K562 (cell line): Measurements from ENCODE around the gene ALKBH2. TPM values are rescaled to one million over a fixed set of nuclear protein-coding genes. Genes with fewer than 3 reads are reported as not detected.

Experiments
- GABPA ChIP-seq: fragments of 200-800 bp; sonication (Bioruptor generic); conservative IDR thresholded peaks from 2 replicates; pipeline ENCODE4 v1.6.1; 2016; ENCODE audit warnings: low read depth, missing genetic modification characterization, missing compliant biosample characterization
- GABPB1 ChIP-seq: sonication (generic); formaldehyde crosslinking; IDR thresholded peaks from 2 replicates; pipeline ENCODE4 v1.8.0; 2022; ENCODE audit warnings: mild to moderate bottlenecking, missing genetic modification reagents
- JUNB ChIP-seq: fragments of 450-650 bp; formaldehyde crosslinking; conservative IDR thresholded peaks from 2 replicates; pipeline ENCODE4 v1.4.0; 2020; ENCODE audit warnings: mild to moderate bottlenecking
- L3MBTL2 ChIP-seq: fragments of 450-650 bp; IDR thresholded peaks from 2 replicates; pipeline ENCODE4 v1.6.1; 2016; ENCODE audit warnings: mild to moderate bottlenecking, moderate library complexity
- NFRKB ChIP-seq: fragments of 450-650 bp; IDR thresholded peaks from 2 replicates; pipeline ENCODE4 v1.6.1; 2016; ENCODE audit warnings: low read depth
- PHF8 ChIP-seq: fragments of 200-600 bp; sonication (generic); IDR thresholded peaks from 2 replicates; pipeline ENCODE4 v1.6.1; 2012; ENCODE audit warnings: mixed run types, mild to moderate bottlenecking, inconsistent platforms, low read length, moderate library complexity, borderline replicate concordance
- RBM17 ChIP-seq: fragments of 200-400 bp; formaldehyde crosslinking; IDR thresholded peaks from 2 replicates; pipeline ENCODE4 v1.6.1; 2017; ENCODE audit warnings: low read depth, mild to moderate bottlenecking, low read length, borderline replicate concordance
- SIN3A ChIP-seq, 2 experiments: fragments of 150-350 bp in 1 of 2; IDR thresholded peaks; 2 replicates each; pipeline ENCODE4 v1.6.1; 2011 to 2016; ENCODE audit warnings: borderline replicate concordance in 2 of 2, low read depth in 2 of 2, low read length in 2 of 2, mild to moderate bottlenecking in 2 of 2, moderate library complexity in 2 of 2; ENCODE audit not compliant: control insufficient read depth in 1 of 2
- SMAD3 ChIP-seq: fragments of 450-650 bp; formaldehyde crosslinking; conservative IDR thresholded peaks from 2 replicates; pipeline ENCODE4 v1.4.0; 2020; ENCODE audit warnings: mild to moderate bottlenecking
- SOX6 ChIP-seq: fragments of 450-650 bp; IDR thresholded peaks from 2 replicates; pipeline ENCODE4 v1.6.1; 2014; ENCODE audit warnings: mild to moderate bottlenecking
- STAG1 ChIP-seq: sonication (generic); formaldehyde crosslinking; IDR thresholded peaks from 2 replicates; pipeline ENCODE4 v1.5.0; 2020; ENCODE audit warnings: missing genetic modification reagents, borderline replicate concordance
- ZNF217 ChIP-seq: sonication (generic); formaldehyde crosslinking; IDR thresholded peaks from 2 replicates; pipeline ENCODE4 v1.8.0; 2022; ENCODE audit warnings: mild to moderate bottlenecking, missing genetic modification reagents
- ZNF583 ChIP-seq: fragments of 250-450 bp; sonication (Bioruptor Pico); IDR thresholded peaks from 2 replicates; pipeline ENCODE4 v1.4.0; 2020
- polyA plus RNA-seq, 8 experiments: library from polyadenylated mRNA; depleted of rRNA in 4 of 8; stranded (reverse) in 5 of 8; unstranded in 3 of 8; fragments of >200 nt; fragmentation: Nextera tagmentation in 2 of 8; fragmentation: Illumina TruSeq in 1 of 8; extraction: Ambion mirVana in 2 of 8; extraction: Trizol in 1 of 8; gene quantifications; 2 replicates each; pipeline versions ENCODE4 v1.2.1 to v1.2.3, GENCODE V29; 2011 to 2014; ENCODE audit warnings: inconsistent platforms in 1 of 8, missing spikeins in 1 of 8
- total RNA-seq, 7 experiments: library from RNA; depleted of rRNA in 6 of 7; stranded (reverse); fragments of >200 nt in 6 of 7; fragmentation: Illumina TruSeq in 2 of 7; extraction: Trizol in 2 of 7; gene quantifications; 2 replicates each; pipeline versions ENCODE4 v1.2.1 to v1.2.3, GENCODE V29; 2011 to 2021; ENCODE audit warnings: low replicate concordance in 1 of 7
- TF ChIP-seq, protein P1 (sequence below), 2 experiments: fragments of 150-350 bp in 1 of 2; IDR thresholded peaks; 2 replicates each; pipeline ENCODE4 v1.6.1; 2012 to 2016; ENCODE audit warnings: low read depth in 2 of 2, low read length in 2 of 2, mild to moderate bottlenecking in 1 of 2, moderate library complexity in 1 of 2
- TF ChIP-seq, protein P2 (sequence below): fragments of 200-800 bp; sonication (Bioruptor generic); IDR thresholded peaks from 2 replicates; pipeline ENCODE4 v1.6.1; 2017; ENCODE audit warnings: missing genetic modification characterization, missing compliant biosample characterization

The ALKBH2 gene
- total and polyA plus RNA-seq, 9 of the 15 experiments (the other 6 are each of a cell fraction or from before 2014, with no cell fraction given): 5.9 to 56.1 (median 41.9) TPM

DNA sequence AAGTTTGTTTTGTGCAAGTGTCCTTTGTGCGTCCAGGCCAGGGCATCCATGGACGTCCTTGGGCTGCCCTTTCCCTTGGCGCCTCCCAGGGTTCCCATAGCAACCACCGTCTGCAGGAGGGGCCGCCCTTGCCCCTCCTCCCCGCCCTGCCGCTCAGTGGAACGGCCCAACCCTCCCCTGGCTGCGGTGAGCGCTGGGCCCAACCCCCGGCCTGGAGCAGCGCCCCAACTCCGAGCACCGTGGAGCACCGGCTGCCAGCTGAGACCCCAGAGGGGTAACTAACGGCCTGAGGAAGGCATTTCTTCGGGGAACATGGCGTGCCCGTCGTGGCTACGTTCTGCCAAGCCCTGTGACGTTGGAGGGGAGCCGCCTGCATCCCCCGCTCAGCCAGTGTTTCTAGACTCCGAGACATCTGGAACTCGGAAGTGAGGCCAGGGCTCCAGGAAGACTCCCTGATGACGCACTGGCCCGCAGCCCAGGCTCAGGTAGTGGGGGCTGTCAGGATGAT, 17.8 kb upstream of the ALKBH2 start (continued):
- TF ChIP-seq, protein P1, sequence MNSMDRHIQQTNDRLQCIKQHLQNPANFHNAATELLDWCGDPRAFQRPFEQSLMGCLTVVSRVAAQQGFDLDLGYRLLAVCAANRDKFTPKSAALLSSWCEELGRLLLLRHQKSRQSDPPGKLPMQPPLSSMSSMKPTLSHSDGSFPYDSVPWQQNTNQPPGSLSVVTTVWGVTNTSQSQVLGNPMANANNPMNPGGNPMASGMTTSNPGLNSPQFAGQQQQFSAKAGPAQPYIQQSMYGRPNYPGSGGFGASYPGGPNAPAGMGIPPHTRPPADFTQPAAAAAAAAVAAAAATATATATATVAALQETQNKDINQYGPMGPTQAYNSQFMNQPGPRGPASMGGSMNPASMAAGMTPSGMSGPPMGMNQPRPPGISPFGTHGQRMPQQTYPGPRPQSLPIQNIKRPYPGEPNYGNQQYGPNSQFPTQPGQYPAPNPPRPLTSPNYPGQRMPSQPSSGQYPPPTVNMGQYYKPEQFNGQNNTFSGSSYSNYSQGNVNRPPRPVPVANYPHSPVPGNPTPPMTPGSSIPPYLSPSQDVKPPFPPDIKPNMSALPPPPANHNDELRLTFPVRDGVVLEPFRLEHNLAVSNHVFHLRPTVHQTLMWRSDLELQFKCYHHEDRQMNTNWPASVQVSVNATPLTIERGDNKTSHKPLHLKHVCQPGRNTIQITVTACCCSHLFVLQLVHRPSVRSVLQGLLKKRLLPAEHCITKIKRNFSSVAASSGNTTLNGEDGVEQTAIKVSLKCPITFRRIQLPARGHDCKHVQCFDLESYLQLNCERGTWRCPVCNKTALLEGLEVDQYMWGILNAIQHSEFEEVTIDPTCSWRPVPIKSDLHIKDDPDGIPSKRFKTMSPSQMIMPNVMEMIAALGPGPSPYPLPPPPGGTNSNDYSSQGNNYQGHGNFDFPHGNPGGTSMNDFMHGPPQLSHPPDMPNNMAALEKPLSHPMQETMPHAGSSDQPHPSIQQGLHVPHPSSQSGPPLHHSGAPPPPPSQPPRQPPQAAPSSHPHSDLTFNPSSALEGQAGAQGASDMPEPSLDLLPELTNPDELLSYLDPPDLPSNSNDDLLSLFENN (IDR thresholded peaks at IDR 0.05; ENCODE audit: low read depth in 2 of 2, low read length in 2 of 2): peak in 1 of 2 experiments; percentile 14; a peak in 1 of 4 replicates
- TF ChIP-seq JUNB: 0 out of 2 replicates have a peak, but pooled peaks have one; percentile 7
- TF ChIP-seq PHF8: peak; percentile 62
- TF ChIP-seq SOX6: 0 out of 2 replicates have a peak, but pooled peaks have one; percentile 14
- TF ChIP-seq SIN3A (IDR thresholded peaks at IDR 0.05; ENCODE audit: borderline replicate concordance in 2 of 2, control insufficient read depth in 1 of 2, low read depth in 2 of 2, low read length in 2 of 2): peak in 1 of 2 experiments; percentile 37; a peak in 1 of 4 replicates
- TF ChIP-seq ZNF583 (CRISPR knock-in tag): 0 out of 2 replicates have a peak, but pooled peaks have one; percentile 21
- 0 out of 2 replicates have a peak, but pooled peaks have one; percentile 17 for TF ChIP-seq SMAD3 (CRISPR knock-in tag)
- TF ChIP-seq ZNF217 (CRISPR knock-in tag): no peak
- peak; percentile 26; the same call in 1 of the 2 replicates for TF ChIP-seq GABPB1 (CRISPR knock-in tag)
- TF ChIP-seq, protein P2, sequence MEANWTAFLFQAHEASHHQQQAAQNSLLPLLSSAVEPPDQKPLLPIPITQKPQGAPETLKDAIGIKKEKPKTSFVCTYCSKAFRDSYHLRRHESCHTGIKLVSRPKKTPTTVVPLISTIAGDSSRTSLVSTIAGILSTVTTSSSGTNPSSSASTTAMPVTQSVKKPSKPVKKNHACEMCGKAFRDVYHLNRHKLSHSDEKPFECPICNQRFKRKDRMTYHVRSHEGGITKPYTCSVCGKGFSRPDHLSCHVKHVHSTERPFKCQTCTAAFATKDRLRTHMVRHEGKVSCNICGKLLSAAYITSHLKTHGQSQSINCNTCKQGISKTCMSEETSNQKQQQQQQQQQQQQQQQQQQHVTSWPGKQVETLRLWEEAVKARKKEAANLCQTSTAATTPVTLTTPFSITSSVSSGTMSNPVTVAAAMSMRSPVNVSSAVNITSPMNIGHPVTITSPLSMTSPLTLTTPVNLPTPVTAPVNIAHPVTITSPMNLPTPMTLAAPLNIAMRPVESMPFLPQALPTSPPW (CRISPR knock-in tag): peak; percentile 91
- TF ChIP-seq STAG1 (CRISPR knock-in tag): no peak
- peak; percentile 51 for TF ChIP-seq L3MBTL2
- TF ChIP-seq RBM17: no peak
- TF ChIP-seq GABPA (tag): peak; percentile 52; the same call in 1 of the 2 replicates
- TF ChIP-seq NFRKB: 0 out of 2 replicates have a peak, but pooled peaks have one; percentile 15
